Measurements from ENCODE around the gene KRTAP4-2. TPM values are rescaled to one million over a fixed set of nuclear protein-coding genes. Genes with fewer than 3 reads are reported as not detected.
A peak's percentile ranks its signal among the peaks of the same experiment; 100 is the strongest.
"Not testable (repeated sequence)": the region's sequence is repeated elsewhere in the genome, so short reads cannot be mapped to it uniquely, and the experiment has no call there.

KRTAP4-2 gene
- total RNA-seq = not detected
- long read RNA-seq = 0 reads

GRCh38 chr17:41177727-41178271 lies at the start of gene KRTAP4-2:
Gene KRTAP4-2, minus strand, starts transcription at chr17:41178221. Its CDS starts 57 bp downstream, at chr17:41178164.
- ATAC-seq = no peak
- intact Hi-C loops (cut with DNase I, micrococcal nuclease) = no loop called here
- DNase-seq = no peak

- ATAC-seq; DNase-seq; intact Hi-C loops (cut with DNase I, micrococcal nuclease): not testable (repeated sequence)
These were observed 48.6 kb upstream of the KRTAP4-2 start, which contains the start of gene KRTAP9-2 for GRCh38 chr17:41226598-41227095. Gene KRTAP9-2, plus strand, starts transcription at chr17:41226648. Its CDS starts 7 bp downstream, at chr17:41226655.

- no peak for DNase-seq
- intact Hi-C loops (cut with DNase I, micrococcal nuclease) = no loop called here
- ATAC-seq = no peak
These were observed 48.0 kb upstream of the KRTAP4-2 start for GRCh38 chr17:41226051-41226450.

- intact Hi-C loops (cut with DNase I, micrococcal nuclease) = no loop called here
- ATAC-seq = no peak
- DNase-seq = no peak
These were observed 45.8 kb upstream of the KRTAP4-2 start for GRCh38 chr17:41223821-41224220.

GRCh38 chr17:41215681-41216080 lies 37.7 kb upstream of the KRTAP4-2 start:
- ATAC-seq (no peak), DNase-seq (no peak)
- intact Hi-C loops (cut with DNase I, micrococcal nuclease) = no loop called here

- peak; percentile 45 for ATAC-seq
- no peak for DNase-seq
- intact Hi-C loops (cut with DNase I, micrococcal nuclease) = no loop called here
These were observed 34.6 kb upstream of the KRTAP4-2 start for GRCh38 chr17:41212524-41213169.

GRCh38 chr17:41211845-41212466 lies 33.9 kb upstream of the KRTAP4-2 start:
- DNase-seq (peak in 1 of 2 donors; percentile 27), ATAC-seq (peak; percentile 92)
- intact Hi-C loops (cut with DNase I, micrococcal nuclease) = no loop called here

- DNase-seq (no peak), ATAC-seq (peak; percentile 95)
- intact Hi-C loops (cut with DNase I, micrococcal nuclease) = no loop called here
These were observed 21.5 kb upstream of the KRTAP4-2 start for GRCh38 chr17:41199421-41200078.

- intact Hi-C loops (cut with DNase I, micrococcal nuclease) = no loop called here
These were observed 18.0 kb upstream of the KRTAP4-2 start for GRCh38 chr17:41196068-41196467.

GRCh38 chr17:41190328-41190727 lies 12.3 kb upstream of the KRTAP4-2 start:
- ATAC-seq (no peak), DNase-seq (no peak)
- intact Hi-C loops (cut with DNase I, micrococcal nuclease) = no loop called here

More at GRCh38 chr17:41196068-41196467, 18.0 kb upstream of the KRTAP4-2 start:
- no peak for DNase-seq
- no peak for ATAC-seq

- DNase-seq; intact Hi-C loops (cut with DNase I, micrococcal nuclease); ATAC-seq: not testable (repeated sequence)
These were observed 11.9 kb upstream of the KRTAP4-2 start, which contains the start of gene KRTAP9-1 for GRCh38 chr17:41189837-41190318. Gene KRTAP9-1, plus strand, starts transcription at chr17:41189887. Its CDS starts 0 bp downstream, at chr17:41189887.

- no peak for ATAC-seq
These were observed 8.9 kb upstream of the KRTAP4-2 start for GRCh38 chr17:41186872-41187271.

GRCh38 chr17:41185001-41185400 lies 7.0 kb upstream of the KRTAP4-2 start:
- no peak for DNase-seq
- no peak for ATAC-seq
- intact Hi-C loops (cut with DNase I, micrococcal nuclease) = no loop called here

More at GRCh38 chr17:41186872-41187271, 8.9 kb upstream of the KRTAP4-2 start:
- DNase-seq = no peak
- intact Hi-C loops (cut with DNase I, micrococcal nuclease) = no loop called here

- DNase-seq (no peak), ATAC-seq (no peak)
- intact Hi-C loops (cut with DNase I, micrococcal nuclease) = no loop called here
These were observed 6.5 kb upstream of the KRTAP4-2 start, which contains the start of gene KRTAP4-1 for GRCh38 chr17:41184480-41184961. Gene KRTAP4-1, minus strand, starts transcription at chr17:41184911. Its CDS starts 57 bp downstream, at chr17:41184854.

- DNase-seq (no peak), ATAC-seq (no peak)
- intact Hi-C loops (cut with DNase I, micrococcal nuclease) = no loop called here
These were observed 1.0 kb upstream of the KRTAP4-2 start for GRCh38 chr17:41178843-41179616.

GRCh38 chr17:41178341-41178740 lies 320 bp upstream of the KRTAP4-2 start:
- ATAC-seq = no peak
- intact Hi-C loops (cut with DNase I, micrococcal nuclease) = no loop called here
- DNase-seq = no peak

- DNase-seq (no peak), ATAC-seq (no peak)
- intact Hi-C loops (cut with DNase I, micrococcal nuclease) = no loop called here
These were observed 1.2 kb downstream of the KRTAP4-2 start for GRCh38 chr17:41176744-41177387.

- no peak for DNase-seq
- intact Hi-C loops (cut with DNase I, micrococcal nuclease) = no loop called here
- no peak for ATAC-seq
These were observed 6.1 kb downstream of the KRTAP4-2 start for GRCh38 chr17:41171886-41172285.

All from left colon (tissue), 2 donors.